D721Med (cell line): ENCODE results near the gene ANKS1B.
A peak's percentile ranks its signal among the peaks of the same experiment; 100 is the strongest.

Experiments used
- DNase-seq: peaks from one replicate; pipeline ENCODE4 v3.0.0; 2011; ENCODE audit warnings: low spot score; ENCODE audit not compliant: insufficient read length
- FAIRE-seq: peaks from 2 replicates; lab custom pipeline; 2011; peaks lifted over from hg19 to GRCh38; lab: Jason Lieb, UNC
- CTCF ChIP-seq: IDR thresholded peaks from 2 replicates; pipeline ENCODE4 v1.5.1; 2012; ENCODE audit warnings: mild to moderate bottlenecking, control low read depth; ENCODE audit not compliant: insufficient read depth; ENCODE audit errors: missing control alignments

Gene ANKS1B

GRCh38 chr12:98745578-98746391, 1239.0 kb downstream of the ANKS1B start:
- no peak for DNase-seq
- FAIRE-seq: no peak
- TF ChIP-seq CTCF: no peak

DNA sequence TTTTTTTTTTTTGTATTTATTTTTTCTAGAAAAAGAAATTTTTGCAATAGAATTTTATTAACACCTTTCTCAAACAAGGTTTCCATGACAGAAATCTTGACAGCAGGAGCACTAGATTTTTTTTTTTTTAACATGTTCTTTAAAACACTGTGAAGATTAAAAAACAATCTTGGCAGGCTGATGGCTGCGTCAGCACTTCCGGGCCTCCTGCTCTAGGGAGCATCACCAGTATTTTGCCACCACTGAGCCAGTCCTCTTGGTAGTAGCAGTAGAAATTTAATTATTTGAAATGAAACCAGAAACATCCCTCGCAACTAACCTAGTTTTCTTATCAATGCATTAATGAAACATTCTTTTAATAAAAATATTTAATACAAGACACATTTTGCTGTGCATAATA, 1240.1 kb downstream of the ANKS1B start:
- TF ChIP-seq CTCF: no peak
- FAIRE-seq: no peak
- DNase-seq: no peak

GRCh38 chr12:98743362-98743953, 1241.3 kb downstream of the ANKS1B start:
- FAIRE-seq (no peak), DNase-seq (no peak)
- peak; percentile 60 for TF ChIP-seq CTCF

DNA sequence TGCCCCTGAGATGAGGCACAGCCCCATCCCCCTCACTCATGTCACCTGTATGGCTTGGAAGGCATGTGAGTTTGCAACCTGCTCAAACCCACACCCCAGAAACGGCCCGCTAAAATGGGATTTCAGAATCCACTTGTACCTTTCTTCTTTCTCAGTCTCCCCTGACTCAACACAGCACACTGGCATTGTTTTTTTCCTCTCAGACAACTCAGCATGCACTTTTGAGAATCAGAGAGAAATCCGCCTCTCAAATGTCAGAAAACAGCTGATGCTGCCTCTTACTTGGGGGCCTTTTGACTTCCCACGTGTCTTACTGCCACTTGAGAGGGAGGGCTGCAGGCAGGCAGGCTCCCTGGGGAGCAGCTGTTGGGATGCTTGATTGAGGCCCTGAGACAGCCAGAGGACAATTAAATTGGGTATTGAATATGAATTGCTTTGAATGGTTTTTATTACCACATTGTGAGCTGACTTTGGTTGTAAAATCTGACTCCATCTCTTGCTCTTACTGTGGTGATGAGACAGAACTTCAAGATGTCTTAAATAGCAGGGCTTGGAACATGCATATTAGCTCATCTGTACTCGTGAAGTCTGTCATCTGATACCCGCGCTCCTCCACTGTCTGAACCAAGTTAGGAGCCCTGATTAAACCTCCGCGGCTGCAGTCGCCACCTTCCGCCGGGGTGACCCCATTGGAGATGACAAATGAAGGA, 1243.0 kb downstream of the ANKS1B start:
- no peak for TF ChIP-seq CTCF

DNA sequence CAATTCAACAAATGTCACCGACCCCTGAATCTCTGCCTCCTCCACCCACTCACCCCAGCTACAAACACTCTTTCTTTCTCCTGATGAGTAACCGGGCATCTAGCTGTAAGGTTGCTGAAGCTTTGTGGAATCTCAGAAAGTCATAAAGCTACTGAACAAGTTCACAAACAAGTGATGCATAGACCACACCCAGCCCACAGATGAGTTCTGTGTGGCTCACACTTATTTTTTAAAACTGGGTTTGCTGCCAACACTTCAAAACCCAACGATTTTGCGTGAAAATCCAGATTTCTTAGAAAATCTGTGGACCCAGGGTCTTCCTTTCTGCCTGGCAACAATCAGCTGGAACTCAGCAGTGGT, 1243.6 kb downstream of the ANKS1B start:
- no peak for TF ChIP-seq CTCF
- FAIRE-seq (no peak), DNase-seq (no peak)

More for the DNA sequence above, 1243.0 kb downstream of the ANKS1B start:
- DNase-seq: no peak
- FAIRE-seq: no peak

- FAIRE-seq: no peak
- DNase-seq: no peak
- no peak for TF ChIP-seq CTCF
Observed at GRCh38 chr12:98740751-98741150, 1244.0 kb downstream of the ANKS1B start.
